Measurements from ENCODE around the gene ZNF202. TPM values are rescaled to one million over a fixed set of nuclear protein-coding genes. Genes with fewer than 3 reads are reported as not detected.

The ZNF202 gene
- total and polyA plus RNA-seq, 2 donors (not counting 1 experiment from before 2014, with no cell fraction given): 4.5 to 9.7 TPM

- Histone ChIP-seq H3K4me1 (ENCODE audit: control insufficient read depth, extremely low read depth, insufficient read depth, low read length) (no peaks in the 10 kb centered on the region), H3K36me3 (ENCODE audit: control insufficient read depth, insufficient read depth, low read length) (peaks cover 20% of the 10 kb centered on the region), H4K20me1 (ENCODE audit: control insufficient read depth, extremely low read depth, insufficient read depth, low read length) (no peaks in the 10 kb centered on the region), H3K27ac (ENCODE audit: insufficient read depth, low read length) (no peak overlapping the region), H3K27me3 (ENCODE audit: control insufficient read depth, insufficient read depth, low read length) (no peaks in the 10 kb centered on the region), H3K4me2 (ENCODE audit: extremely low read depth, insufficient read depth, low read length) (no peak overlapping the region), H3K4me3 (replicated peaks in 1 of 4; ENCODE audit: control extremely low read depth in 1 of 4, insufficient read depth in 1 of 4, low read depth in 3 of 4, low read length in 4 of 4) (no peak overlapping the region), H3K79me2 (ENCODE audit: control insufficient read depth, insufficient read depth, low read length) (no peaks in the 10 kb centered on the region), H3K9ac (ENCODE audit: insufficient read depth, low read length) (no peak overlapping the region), H3K9me3 (ENCODE audit: control insufficient read depth, insufficient read depth, low read depth, low read length) (no peaks in the 10 kb centered on the region), H2AFZ (ENCODE audit: low read length) (no peak overlapping the region)
- no peak for TF ChIP-seq EZH2 (IDR thresholded peaks at IDR 0.05; ENCODE audit: low read length, missing control alignments)
- DNase-seq (ENCODE audit: low read depth in 2 of 2): no peak
These were observed 11.9 kb downstream of the ZNF202 start for GRCh38 chr11:123729602-123730001.

GRCh38 chr11:123725995-123726655, 15.3 kb downstream of the ZNF202 start:
- peaks cover 20% of the 10 kb centered on the region for H3K36me3 ChIP-seq (ENCODE audit: control insufficient read depth, insufficient read depth, low read length)

GRCh38 chr11:123719452-123719851, 22.0 kb downstream of the ZNF202 start:
- peak in 1 of 2 donors; percentile 57 for DNase-seq (ENCODE audit: low read depth in 2 of 2)
- Histone ChIP-seq H3K27me3 (ENCODE audit: control insufficient read depth, insufficient read depth, low read length) (no peaks in the 10 kb centered on the region), H4K20me1 (ENCODE audit: control insufficient read depth, extremely low read depth, insufficient read depth, low read length) (no peaks in the 10 kb centered on the region), H3K9ac (ENCODE audit: insufficient read depth, low read length) (no peak overlapping the region), H3K4me2 (ENCODE audit: extremely low read depth, insufficient read depth, low read length) (no peak overlapping the region), H3K9me3 (ENCODE audit: control insufficient read depth, insufficient read depth, low read depth, low read length) (no peaks in the 10 kb centered on the region), H3K4me1 (ENCODE audit: control insufficient read depth, extremely low read depth, insufficient read depth, low read length) (no peaks in the 10 kb centered on the region), H3K4me3 (replicated peaks in 1 of 4; ENCODE audit: control extremely low read depth in 1 of 4, insufficient read depth in 1 of 4, low read depth in 3 of 4, low read length in 4 of 4) (no peak overlapping the region), H3K79me2 (ENCODE audit: control insufficient read depth, insufficient read depth, low read length) (no peaks in the 10 kb centered on the region), H3K36me3 (ENCODE audit: control insufficient read depth, insufficient read depth, low read length) (no peaks in the 10 kb centered on the region), H2AFZ (ENCODE audit: low read length) (no peak overlapping the region), H3K27ac (ENCODE audit: insufficient read depth, low read length) (no peak overlapping the region)
- TF ChIP-seq EZH2 (IDR thresholded peaks at IDR 0.05; ENCODE audit: low read length, missing control alignments) (no peak), CTCF (conservative IDR thresholded peaks at IDR 0.05 in 1 of 2, IDR thresholded peaks at IDR 0.05 in 1 of 2; ENCODE audit: low read depth in 1 of 2, low read length in 2 of 2) (no peak)

More at GRCh38 chr11:123725995-123726655, 15.3 kb downstream of the ZNF202 start:
- H3K9me3 ChIP-seq (ENCODE audit: control insufficient read depth, insufficient read depth, low read depth, low read length): no peaks in the 10 kb centered on the region
- no peak overlapping the region for H3K4me2 ChIP-seq (ENCODE audit: extremely low read depth, insufficient read depth, low read length)
- DNase-seq (ENCODE audit: low read depth in 2 of 2): no peak
- H3K4me3 ChIP-seq (replicated peaks in 1 of 4; ENCODE audit: control extremely low read depth in 1 of 4, insufficient read depth in 1 of 4, low read depth in 3 of 4, low read length in 4 of 4): no peak overlapping the region
- no peak overlapping the region for H3K9ac ChIP-seq (ENCODE audit: insufficient read depth, low read length)
- H4K20me1 ChIP-seq (ENCODE audit: control insufficient read depth, extremely low read depth, insufficient read depth, low read length): no peaks in the 10 kb centered on the region
- TF ChIP-seq EZH2 (IDR thresholded peaks at IDR 0.05; ENCODE audit: low read length, missing control alignments): no peak
- TF ChIP-seq CTCF (conservative IDR thresholded peaks at IDR 0.05 in 1 of 2, IDR thresholded peaks at IDR 0.05 in 1 of 2; ENCODE audit: low read depth in 1 of 2, low read length in 2 of 2): no peak
- no peaks in the 10 kb centered on the region for H3K79me2 ChIP-seq (ENCODE audit: control insufficient read depth, insufficient read depth, low read length)
- no peaks in the 10 kb centered on the region for H3K27me3 ChIP-seq (ENCODE audit: control insufficient read depth, insufficient read depth, low read length)
- no peak overlapping the region for H3K27ac ChIP-seq (ENCODE audit: insufficient read depth, low read length)
- no peak overlapping the region for H2AFZ ChIP-seq (ENCODE audit: low read length)
- no peaks in the 10 kb centered on the region for H3K4me1 ChIP-seq (ENCODE audit: control insufficient read depth, extremely low read depth, insufficient read depth, low read length)
